MM.1S (cell line): ENCODE results near the gene CIITA.

Source experiments
- EZH2 ChIP-seq: fragments of 300-600 bp; sonication (generic); optimal IDR thresholded peaks from 2 replicates; pipeline ENCODE3; 2017; ENCODE audit warnings: low read depth, mild to moderate bottlenecking, antibody characterized with exemption, low read length, mixed read lengths
- TF ChIP-seq, protein P1 (sequence below): fragments of 300-600 bp; sonication (generic); IDR thresholded peaks from 2 replicates; pipeline ENCODE4 v1.5.1; 2016; ENCODE audit warnings: antibody characterized with exemption, low read length, mixed read lengths

DNA sequence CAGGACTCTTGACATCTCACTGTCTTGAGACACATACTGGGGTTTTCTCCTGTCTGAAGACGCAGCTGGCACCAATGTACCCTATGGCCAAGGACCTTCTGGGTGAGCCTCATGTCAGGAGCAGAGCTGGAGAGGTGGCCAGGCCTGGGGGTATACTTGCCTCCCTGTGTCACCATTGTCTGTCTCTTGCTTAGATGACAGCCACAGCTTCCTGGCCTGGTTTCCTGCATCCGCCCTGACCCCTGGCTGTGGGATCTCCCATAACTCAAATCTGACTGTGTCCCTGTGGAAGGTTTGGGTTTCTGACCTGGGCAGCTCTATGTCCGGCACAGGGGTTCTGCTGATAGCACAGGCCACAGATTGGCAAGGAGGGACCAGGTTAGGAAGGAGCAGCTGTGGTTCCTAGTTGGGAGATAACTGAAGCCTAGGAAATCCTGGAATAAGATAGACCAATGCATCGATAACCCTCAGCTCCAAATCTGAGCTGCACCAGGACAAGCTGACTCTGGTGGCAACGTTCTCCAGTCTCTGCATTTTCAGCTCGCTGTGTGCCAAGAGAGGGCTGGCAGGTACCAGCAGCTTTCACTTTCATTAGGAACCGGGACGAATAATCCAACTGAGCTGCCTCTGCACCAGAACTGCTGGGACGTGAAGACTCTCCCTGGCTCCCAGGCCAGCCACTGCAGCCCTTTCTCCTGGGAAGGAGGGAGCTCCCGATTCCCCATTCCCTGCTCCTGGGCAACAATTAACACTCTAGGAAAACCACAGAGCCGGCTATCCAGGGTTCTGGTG, 60.3 kb downstream of the CIITA start:
- TF ChIP-seq, protein P1, sequence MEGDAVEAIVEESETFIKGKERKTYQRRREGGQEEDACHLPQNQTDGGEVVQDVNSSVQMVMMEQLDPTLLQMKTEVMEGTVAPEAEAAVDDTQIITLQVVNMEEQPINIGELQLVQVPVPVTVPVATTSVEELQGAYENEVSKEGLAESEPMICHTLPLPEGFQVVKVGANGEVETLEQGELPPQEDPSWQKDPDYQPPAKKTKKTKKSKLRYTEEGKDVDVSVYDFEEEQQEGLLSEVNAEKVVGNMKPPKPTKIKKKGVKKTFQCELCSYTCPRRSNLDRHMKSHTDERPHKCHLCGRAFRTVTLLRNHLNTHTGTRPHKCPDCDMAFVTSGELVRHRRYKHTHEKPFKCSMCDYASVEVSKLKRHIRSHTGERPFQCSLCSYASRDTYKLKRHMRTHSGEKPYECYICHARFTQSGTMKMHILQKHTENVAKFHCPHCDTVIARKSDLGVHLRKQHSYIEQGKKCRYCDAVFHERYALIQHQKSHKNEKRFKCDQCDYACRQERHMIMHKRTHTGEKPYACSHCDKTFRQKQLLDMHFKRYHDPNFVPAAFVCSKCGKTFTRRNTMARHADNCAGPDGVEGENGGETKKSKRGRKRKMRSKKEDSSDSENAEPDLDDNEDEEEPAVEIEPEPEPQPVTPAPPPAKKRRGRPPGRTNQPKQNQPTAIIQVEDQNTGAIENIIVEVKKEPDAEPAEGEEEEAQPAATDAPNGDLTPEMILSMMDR = no peak
- TF ChIP-seq EZH2 = no peak
